Right cardiac atrium (tissue), 5 donors: Measurements from ENCODE around the gene SLC39A8. TPM values are rescaled to one million over a fixed set of nuclear protein-coding genes. Genes with fewer than 3 reads are reported as not detected.
"Not testable (repeated sequence)": the region's sequence is repeated elsewhere in the genome, so short reads cannot be mapped to it uniquely, and the experiment has no call there.

Experiments used
- ATAC-seq, 2 donors: fragments of 200-7000 bp; cut with Tn5 transposase; one replicate each; pipeline versions ENCODE4 v1.8.0 to v1.9.1; 2020; ENCODE audit warnings: moderate library complexity in 2 of 2, mild to moderate bottlenecking in 1 of 2
- DNase-seq, 3 donors: peaks; one replicate each; pipeline ENCODE4 v3.0.0-alpha.2; 2020
- H3K27ac ChIP-seq: one replicate; pipeline ENCODE4 v1.5.1; 2013; ENCODE audit warnings: mild to moderate bottlenecking, low read length, control low read depth, moderate library complexity
- H3K27me3 ChIP-seq: one replicate; pipeline ENCODE4 v1.6.1; 2013; ENCODE audit not compliant: control insufficient read depth, insufficient read depth
- H3K4me1 ChIP-seq: one replicate; pipeline ENCODE4 v1.6.1; 2013; ENCODE audit warnings: low read length; ENCODE audit not compliant: control insufficient read depth, insufficient read depth
- H3K4me3 ChIP-seq: one replicate; pipeline ENCODE4 v1.5.1; 2013; ENCODE audit warnings: low read length, control low read depth
- H3K9me3 ChIP-seq: one replicate; pipeline ENCODE4 v1.6.1; 2013; ENCODE audit warnings: low read length; ENCODE audit not compliant: control insufficient read depth
- WGBS: extraction: QIAGEN DNeasy Blood & Tissue Kit; methylation state at CpG from one replicate; pipeline ENCODE4 v1.1.7; 2013; 5-methylcytosine and 5-hydroxymethylcytosine counted together
- intact Hi-C, 4 donors: fragments of 100-400 bp; cut with DNase I; formaldehyde crosslinking; loops; one replicate each; pipeline versions ENCODE4 v1.11.0 to v1.14.0; 2022 to 2023
- polyA plus RNA-seq: library from polyadenylated mRNA; stranded (reverse); fragments of 200-250 nt; gene quantifications from one replicate; pipeline ENCODE4 v1.2.3, GENCODE V29; 2013
- total RNA-seq, 4 donors: library from RNA; stranded (reverse); fragmentation: NEBNext Ultra II Directional; extraction: Animal tissue kit (Norgen Biotek cat#: 25700); gene quantifications; one replicate each; pipeline ENCODE4 v1.2.1, GENCODE V29; 2021
- donor health status: healthy with polysubstance abuse.
- donor health status: DM: no; HTN: yes; CAD: no.
- donor health status: DM: no; HTN: no; CAD: no.
- donor health status: DM: no; HTN: yes; CAD: no; lungs with severe emphysema.
- donor health status: DM: yes; HTN: yes; CAD: no.

The SLC39A8 gene
- total and polyA plus RNA-seq, 5 donors, result 60.5 to 92.3 (median 79.9) TPM

- Histone ChIP-seq H3K27me3 (no peaks in the 10 kb centered on the region), H3K4me1 (no peaks in the 10 kb centered on the region), H3K27ac (no peak overlapping the region), H3K4me3 (no peak overlapping the region), H3K9me3 (no peaks in the 10 kb centered on the region)
- DNase-seq, result no peak
- intact Hi-C loops, result no loop called here
- no peak for ATAC-seq
- WGBS, result 72% methylated on average over 3 of the region's 3 CpGs
These were observed 86.2 kb downstream of the SLC39A8 start for GRCh38 chr4:102259081-102259480.

DNA sequence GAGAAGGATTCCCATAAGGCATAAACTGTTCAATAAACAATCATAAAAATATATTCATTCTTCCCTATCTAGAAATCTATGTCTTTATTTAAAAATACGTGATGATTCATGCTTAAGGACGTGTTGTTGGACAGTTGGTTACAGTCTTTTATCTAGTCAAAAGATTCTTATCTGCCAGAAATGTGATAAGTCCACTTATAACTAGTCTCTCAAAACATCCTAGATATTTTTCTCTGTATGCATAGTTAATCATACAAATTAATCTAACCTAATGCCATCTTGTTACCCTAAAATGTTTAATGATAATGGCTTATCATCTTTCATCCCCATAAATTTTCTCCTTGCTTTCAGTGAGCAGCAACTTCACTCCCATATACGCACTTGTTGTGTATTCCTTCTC, 89.0 kb downstream of the SLC39A8 start:
- 65% methylated on average over 3 of the region's 3 CpGs for WGBS
- no peak overlapping the region for H3K27ac ChIP-seq
- DNase-seq, result no peak
- no peaks in the 10 kb centered on the region for H3K4me1 ChIP-seq
- no peaks in the 10 kb centered on the region for H3K27me3 ChIP-seq
- no peak for ATAC-seq
- no peak overlapping the region for H3K4me3 ChIP-seq
- H3K9me3 ChIP-seq, result no peaks in the 10 kb centered on the region
- intact Hi-C loops, result no loop called here

- 93% methylated on average over 2 of the region's 2 CpGs for WGBS
- no peak overlapping the region for H3K4me3 ChIP-seq
- no peak for ATAC-seq
These were observed 91.4 kb downstream of the SLC39A8 start for GRCh38 chr4:102253860-102254259.

DNA sequence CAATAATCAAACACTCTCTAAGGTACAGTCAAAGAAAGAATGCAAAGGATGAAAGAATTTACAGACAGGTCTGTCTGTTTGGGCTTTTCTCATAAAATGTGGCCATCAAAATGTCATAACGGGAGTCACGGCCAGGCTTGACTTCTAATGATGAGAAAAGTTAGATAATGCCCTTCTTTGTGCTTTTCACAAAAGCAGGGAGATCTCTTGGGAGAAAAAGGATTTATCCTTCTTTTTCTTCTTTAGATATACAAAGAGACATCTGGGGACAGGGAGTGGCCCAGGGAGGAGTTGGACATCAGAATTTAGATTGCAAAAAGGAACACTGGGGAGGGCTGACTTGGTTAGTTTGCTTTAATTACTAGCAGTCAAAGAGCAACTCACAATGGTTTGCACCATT, 93.1 kb downstream of the SLC39A8 start:
- ATAC-seq (no peak), DNase-seq (no peak)
- intact Hi-C loops, result no loop called here
- no peak overlapping the region for H3K4me3 ChIP-seq
- no peak overlapping the region for H3K27ac ChIP-seq
- H3K9me3 ChIP-seq, result no peaks in the 10 kb centered on the region
- WGBS, result 83% methylated on average over 2 of the region's 2 CpGs
- no peaks in the 10 kb centered on the region for H3K27me3 ChIP-seq
- H3K4me1 ChIP-seq, result no peaks in the 10 kb centered on the region

More at GRCh38 chr4:102253860-102254259, 91.4 kb downstream of the SLC39A8 start:
- H3K27ac ChIP-seq, result no peak overlapping the region
- H3K4me1 ChIP-seq, result no peaks in the 10 kb centered on the region
- DNase-seq, result no peak
- intact Hi-C loops, result no loop called here
- no peaks in the 10 kb centered on the region for H3K27me3 ChIP-seq
- H3K9me3 ChIP-seq, result no peaks in the 10 kb centered on the region

DNA sequence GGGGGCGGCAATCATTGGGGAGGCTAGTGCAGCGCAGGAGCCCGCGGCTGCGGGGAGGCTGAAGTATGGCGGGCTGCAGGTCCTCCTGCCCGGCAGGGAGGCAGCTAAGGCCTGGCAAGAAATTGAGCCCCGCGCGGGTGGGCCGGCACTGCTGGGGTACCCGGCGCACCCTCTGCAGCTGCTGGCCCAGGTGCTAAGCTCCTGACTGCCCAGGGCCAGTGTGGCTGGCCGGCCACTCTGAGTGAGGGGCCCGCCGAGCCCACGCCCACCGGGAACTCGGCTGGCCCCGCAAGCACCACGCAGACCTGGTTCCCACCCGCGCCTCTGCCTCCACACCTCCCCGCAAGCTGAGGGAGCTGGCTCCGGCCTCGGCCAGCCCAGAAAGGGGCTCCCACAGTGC, 94.9 kb downstream of the SLC39A8 start:
- Histone ChIP-seq H3K4me1 (no peaks in the 10 kb centered on the region), H3K4me3 (no peak overlapping the region), H3K9me3 (no peaks in the 10 kb centered on the region), H3K27ac (no peak overlapping the region), H3K27me3 (no peaks in the 10 kb centered on the region)
- DNase-seq (peak in 1 of 3 donors; percentile 43), ATAC-seq (peak in 1 of 2 donors; percentile 13)
- 82% methylated on average over 26 of the region's 26 CpGs for WGBS
- intact Hi-C loops, result no loop called here

- H3K4me1 ChIP-seq, result no peaks in the 10 kb centered on the region
- H3K27me3 ChIP-seq, result no peaks in the 10 kb centered on the region
- intact Hi-C loops, result no loop called here
- H3K9me3 ChIP-seq, result no peaks in the 10 kb centered on the region
- no peak overlapping the region for H3K27ac ChIP-seq
- no peak overlapping the region for H3K4me3 ChIP-seq
- ATAC-seq (no peak), DNase-seq (no peak)
- WGBS, result 63% methylated on average over 1 of the region's 1 CpG
These were observed 98.2 kb downstream of the SLC39A8 start for GRCh38 chr4:102247041-102247440.

DNA sequence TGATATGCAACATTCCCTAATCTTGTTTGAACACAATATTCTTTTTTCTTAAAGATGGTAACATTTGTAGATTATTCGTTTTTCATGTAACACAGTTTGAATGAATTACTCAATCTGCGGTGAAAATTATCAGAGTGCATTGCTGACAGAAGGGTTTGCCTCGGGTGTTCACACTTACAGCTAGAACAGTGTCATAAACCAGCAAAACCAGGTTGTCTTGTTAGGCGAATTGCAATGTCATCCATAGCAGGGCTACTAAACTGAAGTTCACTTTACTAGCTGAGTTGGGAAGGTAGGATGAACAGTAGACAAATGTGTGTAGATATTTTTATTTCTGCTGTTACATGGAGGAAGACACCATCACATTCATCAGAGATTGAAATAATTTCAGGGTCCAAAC, 98.9 kb downstream of the SLC39A8 start:
- no peak for ATAC-seq
- DNase-seq, result no peak
- WGBS, result 81% methylated on average over 4 of the region's 4 CpGs
- intact Hi-C loops, result no loop called here
- H3K27ac ChIP-seq, result no peak overlapping the region
- H3K27me3 ChIP-seq, result no peaks in the 10 kb centered on the region
- H3K9me3 ChIP-seq, result no peaks in the 10 kb centered on the region
- H3K4me3 ChIP-seq, result no peak overlapping the region
- H3K4me1 ChIP-seq, result no peaks in the 10 kb centered on the region

- intact Hi-C loops, result no loop called here
- WGBS, result 81% methylated on average over 23 of the region's 23 CpGs
These were observed 100.3 kb downstream of the SLC39A8 start for GRCh38 chr4:102244878-102245535.

GRCh38 chr4:102243296-102243695, 102.0 kb downstream of the SLC39A8 start:
- intact Hi-C loops, H3K4me1 ChIP-seq, H3K27me3 ChIP-seq, H3K9me3 ChIP-seq, ATAC-seq, H3K27ac ChIP-seq, DNase-seq, H3K4me3 ChIP-seq: not testable (repeated sequence)
- 64% methylated on average over 5 of the region's 5 CpGs for WGBS

More at GRCh38 chr4:102244878-102245535, 100.3 kb downstream of the SLC39A8 start:
- DNase-seq (peak in 1 of 3 donors; percentile 39), ATAC-seq (peak in 1 of 2 donors; percentile 33)
- no peaks in the 10 kb centered on the region for H3K4me1 ChIP-seq
- H3K27ac ChIP-seq, result no peak overlapping the region
- H3K27me3 ChIP-seq, result no peaks in the 10 kb centered on the region
- H3K9me3 ChIP-seq, result no peaks in the 10 kb centered on the region
- no peak overlapping the region for H3K4me3 ChIP-seq

- H3K4me1 ChIP-seq, result no peaks in the 10 kb centered on the region
- WGBS, result 89% methylated on average over 15 of the region's 15 CpGs
- H3K27me3 ChIP-seq, result no peaks in the 10 kb centered on the region
- no peaks in the 10 kb centered on the region for H3K9me3 ChIP-seq
- H3K4me3 ChIP-seq, result no peak overlapping the region
- intact Hi-C loops, result no loop called here
- ATAC-seq (no peak), DNase-seq (no peak)
- H3K27ac ChIP-seq, result no peak overlapping the region
These were observed 110.9 kb downstream of the SLC39A8 start for GRCh38 chr4:102234243-102234838.

- Histone ChIP-seq H3K4me1 (no peaks in the 10 kb centered on the region), H3K27me3 (no peaks in the 10 kb centered on the region), H3K4me3 (no peak overlapping the region), H3K27ac (no peak overlapping the region), H3K9me3 (no peaks in the 10 kb centered on the region)
- intact Hi-C loops, result no loop called here
- DNase-seq, result no peak
- ATAC-seq, result no peak
These were observed 115.1 kb downstream of the SLC39A8 start for GRCh38 chr4:102230194-102230593.
